AG04449 (cell line): ENCODE results near the gene MAD1L1.

Experiments
- CTCF ChIA-PET: fragments of 350-600 bp; formaldehyde crosslinking; extraction: SDS; loops from one replicate; lab custom pipeline; 2021; ENCODE audit warnings: antibody characterized with exemption; lab: Yijun Ruan, JAX
- POLR2A ChIA-PET: fragments of 400-600, 350-600 bp; formaldehyde crosslinking; extraction: SDS; loops from one replicate; lab custom pipeline; 2020; ENCODE audit warnings: antibody characterized with exemption, inconsistent platforms; lab: Yijun Ruan, JAX
- DNase-seq: peaks from one replicate; pipeline ENCODE4 v3.0.0-alpha.2; 2010; ENCODE audit warnings: low read depth, low spot score
- H3K4me3 ChIP-seq: 2 replicates; pipeline ENCODE4 v1.5.1; 2011; ENCODE audit warnings: low read depth, mild to moderate bottlenecking, control low read depth, low read length
- TF ChIP-seq, protein P1 (sequence below): IDR thresholded peaks from one replicate; pipeline ENCODE4 v1.5.1; 2011; ENCODE audit warnings: mild to moderate bottlenecking, moderate library complexity, low read length, control low read depth, inconsistent platforms; ENCODE audit not compliant: insufficient read depth; ENCODE audit errors: missing control alignments

Gene MAD1L1

GRCh38 chr7:2129323-2130095 lies 103.2 kb downstream of the MAD1L1 start:
- ChIA-PET POLR2A (no interaction called here), CTCF (no interaction called here)
- no peak overlapping the region for H3K4me3 ChIP-seq
- no peak for DNase-seq
- TF ChIP-seq, protein P1, sequence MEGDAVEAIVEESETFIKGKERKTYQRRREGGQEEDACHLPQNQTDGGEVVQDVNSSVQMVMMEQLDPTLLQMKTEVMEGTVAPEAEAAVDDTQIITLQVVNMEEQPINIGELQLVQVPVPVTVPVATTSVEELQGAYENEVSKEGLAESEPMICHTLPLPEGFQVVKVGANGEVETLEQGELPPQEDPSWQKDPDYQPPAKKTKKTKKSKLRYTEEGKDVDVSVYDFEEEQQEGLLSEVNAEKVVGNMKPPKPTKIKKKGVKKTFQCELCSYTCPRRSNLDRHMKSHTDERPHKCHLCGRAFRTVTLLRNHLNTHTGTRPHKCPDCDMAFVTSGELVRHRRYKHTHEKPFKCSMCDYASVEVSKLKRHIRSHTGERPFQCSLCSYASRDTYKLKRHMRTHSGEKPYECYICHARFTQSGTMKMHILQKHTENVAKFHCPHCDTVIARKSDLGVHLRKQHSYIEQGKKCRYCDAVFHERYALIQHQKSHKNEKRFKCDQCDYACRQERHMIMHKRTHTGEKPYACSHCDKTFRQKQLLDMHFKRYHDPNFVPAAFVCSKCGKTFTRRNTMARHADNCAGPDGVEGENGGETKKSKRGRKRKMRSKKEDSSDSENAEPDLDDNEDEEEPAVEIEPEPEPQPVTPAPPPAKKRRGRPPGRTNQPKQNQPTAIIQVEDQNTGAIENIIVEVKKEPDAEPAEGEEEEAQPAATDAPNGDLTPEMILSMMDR: no peak

GRCh38 chr7:2128601-2129322 lies 104.0 kb downstream of the MAD1L1 start:
- TF ChIP-seq, protein P1: no peak
- ChIA-PET POLR2A (no interaction called here), CTCF (no interaction called here)
- no peak for DNase-seq
- no peak overlapping the region for H3K4me3 ChIP-seq

DNA sequence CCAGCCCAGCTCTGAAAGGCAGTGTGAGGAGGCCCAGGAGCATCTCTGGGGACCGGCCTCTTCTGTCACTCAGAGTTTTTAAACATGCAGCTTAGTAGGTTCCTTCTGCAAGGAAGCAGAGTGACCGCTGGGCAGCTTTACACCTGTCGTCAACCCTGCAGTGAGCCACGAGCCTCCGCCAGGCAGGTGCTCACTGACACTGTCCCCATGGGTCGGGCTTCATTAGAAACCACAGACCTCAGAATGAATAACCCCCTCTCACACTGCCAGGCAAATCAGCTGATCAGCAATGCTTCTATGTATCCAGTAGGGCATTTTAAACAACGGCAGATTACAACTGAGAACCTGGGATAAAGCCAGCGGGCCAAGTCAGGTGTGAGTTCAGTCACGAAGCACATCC lies 106.1 kb downstream of the MAD1L1 start:
- CTCF ChIA-PET: interaction anchor here (0.9 kb wide), 1 partner anchor 34 kb away, joined by 5 read pairs; no protein-coding TSS in a partner anchor
- POLR2A ChIA-PET: no interaction called here
- no peak overlapping the region for H3K4me3 ChIP-seq
- no peak for DNase-seq
- TF ChIP-seq, protein P1: no peak

- no peak for DNase-seq
- POLR2A ChIA-PET: no interaction called here
- CTCF ChIA-PET: interaction anchor here (0.9 to 1.4 kb wide), 2 partner anchors 22 to 35 kb away, joined by 4 to 5 read pairs; no protein-coding TSS in a partner anchor
- TF ChIP-seq, protein P1: no peak
- no peak overlapping the region for H3K4me3 ChIP-seq
These were observed 106.8 kb downstream of the MAD1L1 start for GRCh38 chr7:2125931-2126330.

DNA sequence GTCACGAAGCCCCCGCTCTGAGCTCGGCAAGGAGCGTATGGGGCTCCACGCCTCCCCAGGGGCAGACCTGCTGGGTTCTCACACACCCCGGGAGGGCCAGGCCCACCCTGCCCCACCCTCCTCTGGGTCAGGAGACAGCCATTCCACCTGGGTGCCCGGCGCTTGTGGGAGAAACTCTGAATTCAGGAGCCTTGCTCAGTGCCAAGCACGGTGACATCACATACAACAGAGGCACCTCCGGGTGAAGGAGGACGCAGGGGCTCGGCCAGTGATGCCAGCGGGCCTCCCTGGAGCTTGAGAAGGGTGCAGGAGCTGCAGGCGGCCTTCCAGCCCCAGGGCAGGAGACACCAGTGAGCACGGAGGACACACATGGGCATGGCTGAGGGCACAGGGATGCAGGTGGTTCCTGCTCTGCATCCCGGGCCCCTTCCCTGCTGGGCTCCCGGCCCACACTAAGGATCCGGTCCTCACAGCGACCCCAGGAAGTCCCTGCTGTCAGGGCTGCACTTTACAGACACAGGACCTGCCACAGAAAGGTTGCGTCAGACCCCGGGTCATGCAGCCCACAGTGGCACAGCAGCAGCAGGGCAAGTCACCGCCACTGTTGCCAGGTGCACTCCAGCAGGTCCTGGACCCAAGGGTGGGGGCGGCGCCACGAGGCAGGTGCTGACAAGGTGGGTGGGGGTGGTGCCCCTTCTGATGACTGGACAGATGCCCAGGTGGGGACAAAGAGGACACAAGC lies 108.0 kb downstream of the MAD1L1 start:
- no peak overlapping the region for H3K4me3 ChIP-seq
- TF ChIP-seq, protein P1: no peak
- CTCF ChIA-PET: interaction anchor here (1.1 to 1.6 kb wide), 3 partner anchors 12 to 28 kb away, joined by 3 to 4 read pairs (median 3); no protein-coding TSS in a partner anchor
- DNase-seq: no peak
- POLR2A ChIA-PET: no interaction called here
